C4-2B (cell line): ENCODE results near the gene NHLH1.

ENCODE experiments used
- ZFX ChIP-seq: fragments of 450-650 bp; IDR thresholded peaks from 2 replicates; pipeline ENCODE4 v1.6.1; 2017
- TF ChIP-seq, protein P1 (sequence below): fragments of 450-650 bp; conservative IDR thresholded peaks from 2 replicates; pipeline ENCODE4 v1.5.1; 2017; ENCODE audit warnings: mild to moderate bottlenecking

GRCh38 chr1:160352555-160352954, 14.3 kb upstream of the NHLH1 start:
- TF ChIP-seq, protein P1, sequence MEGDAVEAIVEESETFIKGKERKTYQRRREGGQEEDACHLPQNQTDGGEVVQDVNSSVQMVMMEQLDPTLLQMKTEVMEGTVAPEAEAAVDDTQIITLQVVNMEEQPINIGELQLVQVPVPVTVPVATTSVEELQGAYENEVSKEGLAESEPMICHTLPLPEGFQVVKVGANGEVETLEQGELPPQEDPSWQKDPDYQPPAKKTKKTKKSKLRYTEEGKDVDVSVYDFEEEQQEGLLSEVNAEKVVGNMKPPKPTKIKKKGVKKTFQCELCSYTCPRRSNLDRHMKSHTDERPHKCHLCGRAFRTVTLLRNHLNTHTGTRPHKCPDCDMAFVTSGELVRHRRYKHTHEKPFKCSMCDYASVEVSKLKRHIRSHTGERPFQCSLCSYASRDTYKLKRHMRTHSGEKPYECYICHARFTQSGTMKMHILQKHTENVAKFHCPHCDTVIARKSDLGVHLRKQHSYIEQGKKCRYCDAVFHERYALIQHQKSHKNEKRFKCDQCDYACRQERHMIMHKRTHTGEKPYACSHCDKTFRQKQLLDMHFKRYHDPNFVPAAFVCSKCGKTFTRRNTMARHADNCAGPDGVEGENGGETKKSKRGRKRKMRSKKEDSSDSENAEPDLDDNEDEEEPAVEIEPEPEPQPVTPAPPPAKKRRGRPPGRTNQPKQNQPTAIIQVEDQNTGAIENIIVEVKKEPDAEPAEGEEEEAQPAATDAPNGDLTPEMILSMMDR: no peak
- TF ChIP-seq ZFX: no peak
